Common myeloid progenitor, CD34-positive (primary cell): Measurements from ENCODE around the gene ACKR2.

Source experiments
- CTCF ChIA-PET: fragments of 350-600 bp; sonication (Branson Sonifier 250); formaldehyde crosslinking; loops from one replicate; lab custom pipeline; 2021; ENCODE audit warnings: antibody characterized with exemption; lab: Charles Lee
- POLR2A ChIA-PET: fragments of 350-600 bp; sonication (Branson Sonifier 250); formaldehyde crosslinking; loops from one replicate; lab custom pipeline; 2021; ENCODE audit warnings: antibody characterized with exemption; lab: Charles Lee
- DNase-seq, 3 donors: peaks; one replicate each; pipeline versions ENCODE4 v3.0.0 to v3.0.0-alpha.2; 2013
- H3K27ac ChIP-seq, 2 experiments: 1 replicate in 1 of 2; 2 replicates in 1 of 2; pipeline ENCODE4 v1.7.0; 2013; ENCODE audit warnings: inconsistent platforms in 2 of 2, low read length in 2 of 2, mild to moderate bottlenecking in 2 of 2, low read depth in 1 of 2, moderate library complexity in 1 of 2; ENCODE audit not compliant: severe bottlenecking in 2 of 2, insufficient read depth in 1 of 2, poor library complexity in 1 of 2
- H3K27me3 ChIP-seq, 5 experiments: replicated peaks in 2 of 5; 1 replicate in 3 of 5; 2 replicates in 2 of 5; pipeline versions ENCODE4 v1.6.1 to v1.7.0; 2013; ENCODE audit warnings: low read length in 4 of 5, mild to moderate bottlenecking in 2 of 5, moderate library complexity in 2 of 5, inconsistent platforms in 1 of 5; ENCODE audit not compliant: insufficient read depth in 5 of 5, control insufficient read depth in 4 of 5
- H3K36me3 ChIP-seq, 4 experiments: 1 replicate in 2 of 4; 2 replicates in 2 of 4; pipeline versions ENCODE4 v1.6.1 to v1.7.0; 2013; ENCODE audit warnings: low read length in 3 of 4, control low read depth in 1 of 4, mild to moderate bottlenecking in 1 of 4; ENCODE audit not compliant: control insufficient read depth in 4 of 4, insufficient read depth in 4 of 4
- H3K4me1 ChIP-seq, 4 experiments: 1 replicate in 3 of 4; 2 replicates in 1 of 4; pipeline versions ENCODE4 v1.6.1 to v1.7.1; 2013; ENCODE audit warnings: low read length in 3 of 4, mild to moderate bottlenecking in 3 of 4, control low read depth in 1 of 4, inconsistent platforms in 1 of 4, moderate library complexity in 1 of 4; ENCODE audit not compliant: control insufficient read depth in 4 of 4, insufficient read depth in 4 of 4; ENCODE audit errors: control extremely low read depth in 1 of 4
- H3K4me3 ChIP-seq, 7 experiments: 1 replicate in 4 of 7; 2 replicates in 3 of 7; pipeline versions ENCODE4 v1.5.1 to v1.7.0; 2013; ENCODE audit warnings: mild to moderate bottlenecking in 7 of 7, low read length in 6 of 7, moderate library complexity in 6 of 7, inconsistent platforms in 2 of 7, low read depth in 2 of 7, control low read depth in 1 of 7; ENCODE audit not compliant: insufficient read depth in 4 of 7, control insufficient read depth in 1 of 7; ENCODE audit errors: extremely low read depth in 1 of 7
- H3K9me3 ChIP-seq, 5 experiments: 1 replicate in 4 of 5; 2 replicates in 1 of 5; pipeline versions ENCODE4 v1.6.1 to v1.7.1; 2013; ENCODE audit warnings: low read length in 4 of 5, mild to moderate bottlenecking in 2 of 5, inconsistent platforms in 1 of 5, low read depth in 1 of 5, moderate library complexity in 1 of 5; ENCODE audit not compliant: control insufficient read depth in 4 of 5, insufficient read depth in 2 of 5; ENCODE audit errors: control extremely low read depth in 1 of 5
- WGBS: methylation state at CpG from one replicate; pipeline ENCODE4 v1.1.5; 2013; ENCODE audit not compliant: insufficient coverage; 5-methylcytosine and 5-hydroxymethylcytosine counted together

The ACKR2 gene

DNA sequence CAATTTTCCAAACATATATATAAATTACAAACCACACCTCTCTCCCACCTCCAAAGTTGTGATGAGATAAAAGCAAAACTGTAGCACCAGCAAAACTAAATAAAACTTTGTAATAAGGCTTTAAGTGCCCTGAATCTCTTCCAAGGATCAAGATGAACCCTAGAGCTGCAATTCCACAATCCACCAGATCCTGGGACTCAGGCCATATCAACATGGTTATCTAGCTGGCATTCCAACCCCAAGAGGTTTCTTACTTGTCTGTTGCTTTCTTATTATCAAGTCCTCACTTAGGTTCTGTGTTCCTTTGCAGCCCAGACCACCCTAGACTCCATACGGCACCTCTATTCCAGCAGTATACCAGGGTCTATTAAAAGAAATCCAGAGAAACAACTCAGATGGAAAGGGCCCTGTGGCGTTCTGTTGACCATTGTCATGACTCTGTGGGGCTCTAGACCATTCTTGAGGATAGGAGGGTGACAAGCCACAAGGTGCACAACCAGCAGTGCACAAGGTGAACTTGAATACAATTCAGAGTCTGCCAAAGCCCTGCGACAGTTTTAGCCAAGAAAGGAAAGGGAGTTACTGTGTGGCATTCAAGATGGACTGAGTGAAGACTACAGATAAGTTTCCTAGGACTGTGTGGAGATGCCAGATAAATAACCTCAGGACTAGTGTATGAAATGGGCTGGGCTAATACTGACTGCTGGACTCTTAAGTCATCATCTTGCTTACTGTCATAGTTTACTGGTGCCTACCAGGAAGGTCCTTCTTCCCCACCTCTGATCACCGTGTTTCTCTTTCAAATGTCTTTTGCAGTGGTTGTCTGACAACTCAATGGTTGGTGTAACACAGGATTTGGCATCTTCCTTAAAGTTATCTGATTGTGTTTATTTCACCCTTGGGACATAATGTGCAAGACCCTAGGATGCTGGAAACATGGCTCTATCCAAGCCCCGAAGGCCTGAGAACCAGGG, 27.2 kb downstream of the ACKR2 start:
- Histone ChIP-seq H3K27ac (no peak overlapping the region), H3K36me3 (no peaks in the 10 kb centered on the region), H3K4me3 (no peak overlapping the region), H3K27me3 (no peaks in the 10 kb centered on the region), H3K9me3 (no peaks in the 10 kb centered on the region), H3K4me1 (no peaks in the 10 kb centered on the region)
- ChIA-PET POLR2A (no interaction called here), CTCF (interaction anchor here (0.9 to 1.0 kb wide), 2 partner anchors 41 kb away, joined by 3 to 4 read pairs; no protein-coding TSS in a partner anchor)
- DNase-seq = peak; percentile 52 to 79 (median 65)
- 90% methylated on average over 5 of the region's 5 CpGs for WGBS

DNA sequence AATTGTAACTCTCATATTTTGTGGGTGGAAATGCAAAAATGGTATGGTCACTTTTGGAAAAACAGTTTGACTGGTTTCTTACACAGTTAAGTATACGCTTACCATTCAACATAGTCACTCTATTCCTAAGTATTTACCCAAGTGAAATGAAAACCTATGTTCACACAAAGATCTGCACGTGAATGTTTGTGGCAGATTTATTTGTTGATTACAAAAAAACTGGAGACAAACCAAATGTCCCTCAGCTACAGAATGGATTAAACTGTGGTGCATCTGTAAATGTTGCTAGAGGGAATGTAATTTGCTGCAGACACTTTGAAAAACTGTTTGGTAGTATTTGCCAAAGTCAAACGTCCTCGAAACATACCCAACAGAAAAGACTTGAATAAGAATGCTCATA, 29.3 kb downstream of the ACKR2 start:
- H3K27ac ChIP-seq = no peak overlapping the region
- H3K27me3 ChIP-seq = no peaks in the 10 kb centered on the region
- no peak for DNase-seq
- WGBS = 100% methylated on average over 2 of the region's 4 CpGs
- H3K9me3 ChIP-seq = no peaks in the 10 kb centered on the region
- H3K36me3 ChIP-seq = no peaks in the 10 kb centered on the region
- H3K4me3 ChIP-seq = no peak overlapping the region
- POLR2A ChIA-PET = no interaction called here
- H3K4me1 ChIP-seq = no peaks in the 10 kb centered on the region
- CTCF ChIA-PET = interaction anchor here (0.9 to 2.8 kb wide), 12 partner anchors 8 to 85 kb away, joined by 3 to 23 read pairs (median 8); no protein-coding TSS in a partner anchor

DNA sequence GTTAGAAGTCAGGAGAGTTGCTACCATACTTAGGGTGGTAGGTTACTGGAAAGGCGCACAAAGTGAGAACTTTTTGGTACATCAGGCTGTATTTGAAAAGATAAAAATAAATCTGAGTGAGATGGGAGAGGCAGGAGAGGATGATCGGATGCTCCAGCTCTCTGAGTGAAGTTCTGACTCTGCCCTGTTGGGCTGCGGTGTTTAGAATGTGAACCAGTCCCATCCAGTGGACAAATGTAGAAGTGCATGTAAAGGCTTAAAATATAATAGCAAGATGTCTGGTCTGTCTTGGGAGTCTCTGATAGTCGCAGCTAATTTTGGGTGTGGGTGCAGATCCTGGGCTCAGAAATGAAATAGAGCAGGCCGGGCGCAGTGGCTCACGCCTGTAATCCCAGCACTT, 30.4 kb downstream of the ACKR2 start:
- DNase-seq = peak; percentile 60 to 82 (median 82)
- 57% methylated on average over 2 of the region's 7 CpGs for WGBS
- H3K36me3 ChIP-seq = no peaks in the 10 kb centered on the region
- ChIA-PET CTCF (interaction anchor here (0.7 to 2.8 kb wide), 20 partner anchors 8 to 95 kb away, joined by 3 to 23 read pairs (median 4); no protein-coding TSS in a partner anchor), POLR2A (interaction anchor here (0.6 to 1.2 kb wide), 2 partner anchors 51 to 57 kb away, joined by 3 to 5 read pairs; no protein-coding TSS in a partner anchor)
- no peak overlapping the region for H3K4me3 ChIP-seq
- H3K27me3 ChIP-seq = no peaks in the 10 kb centered on the region
- no peak overlapping the region for H3K27ac ChIP-seq
- H3K4me1 ChIP-seq = no peaks in the 10 kb centered on the region
- H3K9me3 ChIP-seq = no peaks in the 10 kb centered on the region

DNA sequence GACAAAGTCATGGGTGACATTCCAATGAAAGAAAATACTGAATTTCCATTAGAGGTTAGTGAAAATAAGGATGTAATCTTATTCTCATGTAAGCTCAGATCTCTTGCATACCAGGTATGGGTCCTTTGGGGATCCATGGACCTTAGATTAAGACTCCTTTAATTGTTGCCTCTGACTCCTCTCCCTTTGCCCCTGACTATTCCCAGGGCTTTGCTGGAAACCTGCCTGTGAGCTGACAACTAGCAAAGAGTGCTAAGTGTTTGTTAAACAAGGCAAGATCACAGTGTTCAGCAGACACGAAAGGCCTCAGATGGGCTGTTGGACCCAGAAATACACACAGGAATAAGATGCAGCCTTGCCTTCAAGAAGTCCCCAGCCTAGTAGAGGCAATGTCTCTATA, 32.1 kb downstream of the ACKR2 start:
- no peaks in the 10 kb centered on the region for H3K9me3 ChIP-seq
- 100% methylated on average over 1 of the region's 1 CpG for WGBS
- CTCF ChIA-PET = no interaction called here

DNA sequence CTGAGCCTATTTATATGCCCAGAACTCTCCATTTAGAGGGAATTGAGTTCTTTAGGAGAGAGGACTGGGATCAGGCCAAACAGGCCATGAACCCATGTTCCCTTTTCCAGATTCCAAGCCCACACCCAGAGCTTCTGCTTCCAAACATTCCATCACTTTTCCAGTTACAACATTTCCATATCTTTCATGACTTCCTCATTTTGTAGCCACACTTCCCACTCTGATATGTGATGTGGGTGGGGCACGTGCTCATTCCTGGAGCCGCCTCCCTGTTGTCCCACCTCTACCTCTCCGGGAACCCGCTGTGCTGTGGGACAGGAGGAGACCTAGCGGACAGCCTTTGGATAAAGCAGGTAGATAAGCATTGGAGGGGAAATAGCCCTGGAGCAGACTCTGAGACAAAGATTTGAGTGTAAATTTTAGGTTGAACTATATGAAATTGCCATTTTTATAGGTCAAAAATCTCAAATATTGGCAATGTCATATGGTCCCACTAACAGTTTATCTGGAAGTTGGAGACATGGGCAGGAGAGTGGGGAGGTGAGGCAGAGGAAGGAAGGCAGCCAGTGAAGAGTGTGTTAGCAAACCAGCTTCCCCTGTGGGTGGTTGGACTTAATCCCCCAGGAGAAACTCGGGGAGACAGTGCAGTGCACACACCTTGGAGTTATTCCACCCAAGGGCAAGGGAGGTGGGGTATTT, 34.6 kb downstream of the ACKR2 start:
- ChIA-PET POLR2A (no interaction called here), CTCF (interaction anchor here (0.7 to 1.2 kb wide), 2 partner anchors 40 to 64 kb away, joined by 3 read pairs; no protein-coding TSS in a partner anchor)
- H3K4me1 ChIP-seq = peaks cover 5 to 17% (median 11%) of the 10 kb centered on the region in 4 experiments
- WGBS = 87% methylated on average over 3 of the region's 6 CpGs
- H3K36me3 ChIP-seq = no peaks in the 10 kb centered on the region
- no peak for DNase-seq
- H3K9me3 ChIP-seq = no peaks in the 10 kb centered on the region
- H3K27ac ChIP-seq = no peak overlapping the region
- no peaks in the 10 kb centered on the region for H3K27me3 ChIP-seq
- H3K4me3 ChIP-seq = no peak overlapping the region

More for the DNA sequence above, 32.1 kb downstream of the ACKR2 start:
- Histone ChIP-seq H3K4me3 (no peak overlapping the region), H3K4me1 (peaks cover 0 to 2% (median under 1%) of the 10 kb centered on the region in 4 experiments), H3K36me3 (no peaks in the 10 kb centered on the region), H3K27ac (no peak overlapping the region), H3K27me3 (no peaks in the 10 kb centered on the region)
- DNase-seq = no peak
- POLR2A ChIA-PET = no interaction called here

DNA sequence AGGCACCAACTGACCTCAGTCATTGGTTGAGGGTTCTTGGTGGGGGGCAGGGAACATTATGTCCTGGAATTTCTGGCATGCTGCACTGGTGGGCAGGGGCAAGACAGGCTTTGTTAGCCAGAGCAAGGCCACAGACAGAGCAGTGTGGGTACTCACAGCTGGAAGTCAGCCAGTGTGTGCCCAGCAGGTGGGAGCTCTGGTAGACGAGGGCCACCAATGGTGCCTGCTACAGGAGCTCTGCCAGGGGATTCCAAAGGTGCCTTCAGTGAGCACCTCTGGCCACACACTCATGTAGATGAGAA, 35.1 kb downstream of the ACKR2 start:
- DNase-seq = no peak
- H3K9me3 ChIP-seq = no peaks in the 10 kb centered on the region
- CTCF ChIA-PET = interaction anchor here (0.7 to 1.2 kb wide), 2 partner anchors 39 to 64 kb away, joined by 3 read pairs; no protein-coding TSS in a partner anchor
- 100% methylated on average over 1 of the region's 1 CpG for WGBS
- H3K27me3 ChIP-seq = no peaks in the 10 kb centered on the region
- no peak overlapping the region for H3K4me3 ChIP-seq
- H3K36me3 ChIP-seq = no peaks in the 10 kb centered on the region
- POLR2A ChIA-PET = no interaction called here
- H3K27ac ChIP-seq = no peak overlapping the region
- peaks cover 5 to 17% (median 11%) of the 10 kb centered on the region in 4 experiments for H3K4me1 ChIP-seq
